K562 (cell line): ENCODE measurements around the gene DNAJC18. TPM values are rescaled to one million over a fixed set of nuclear protein-coding genes. Genes with fewer than 3 reads are reported as not detected.

Experiments used
- BACH1 ChIP-seq: fragments of 200-800 bp; sonication (Bioruptor generic); IDR thresholded peaks from 2 replicates; pipeline ENCODE4 v1.6.1; 2016; ENCODE audit warnings: missing genetic modification characterization, missing compliant biosample characterization
- CAMTA2 ChIP-seq: fragments of 250-450 bp; sonication (Bioruptor Pico); conservative IDR thresholded peaks from 2 replicates; pipeline ENCODE4 v1.5.1; 2022
- CSDE1 ChIP-seq, 2 experiments: fragments of 450-650 bp; IDR thresholded peaks; 2 replicates each; pipeline ENCODE4 v1.6.1; 2016; ENCODE audit warnings: mild to moderate bottlenecking in 1 of 2
- DPF2 ChIP-seq: fragments of 450-650 bp; IDR thresholded peaks from 2 replicates; pipeline ENCODE4 v1.6.1; 2016
- HMG20A ChIP-seq: fragments of 450-650 bp; formaldehyde crosslinking; conservative IDR thresholded peaks from 2 replicates; pipeline ENCODE4 v1.4.0; 2020; ENCODE audit warnings: mild to moderate bottlenecking, mixed read lengths
- POLR2H ChIP-seq: IDR thresholded peaks from 2 replicates; pipeline ENCODE4 v1.6.1; 2016; ENCODE audit warnings: missing genetic modification characterization, low read depth, mild to moderate bottlenecking, control low read depth, missing compliant biosample characterization, moderate library complexity
- SAFB ChIP-seq: fragments of 200-400 bp; formaldehyde crosslinking; IDR thresholded peaks from 2 replicates; pipeline ENCODE4 v1.6.1; 2017; ENCODE audit warnings: low read depth, low read length, borderline replicate concordance
- SMARCA5 ChIP-seq: fragments of 450-650 bp; IDR thresholded peaks from 2 replicates; pipeline ENCODE4 v1.6.1; 2016
- SP2 ChIP-seq: IDR thresholded peaks from 2 replicates; pipeline ENCODE4 v1.6.1; 2011; ENCODE audit warnings: mild to moderate bottlenecking, low read depth, low read length, moderate library complexity; ENCODE audit not compliant: poor library complexity, severe bottlenecking; ENCODE audit errors: extremely low read depth
- ZFP30 ChIP-seq: fragments of 250-450 bp; sonication (Bioruptor Pico); IDR thresholded peaks from 2 replicates; pipeline ENCODE4 v1.8.0; 2022; ENCODE audit warnings: moderate library complexity, mild to moderate bottlenecking, inconsistent platforms, borderline replicate concordance
- ZNF707 ChIP-seq: fragments of 250-450 bp; sonication (Bioruptor Pico); conservative IDR thresholded peaks from 2 replicates; pipeline ENCODE4 v1.8.0; 2022; ENCODE audit warnings: inconsistent platforms, mild to moderate bottlenecking, moderate library complexity
- polyA plus RNA-seq, 8 experiments: library from polyadenylated mRNA; depleted of rRNA in 4 of 8; stranded (reverse) in 5 of 8; unstranded in 3 of 8; fragments of >200 nt; fragmentation: Nextera tagmentation in 2 of 8; fragmentation: Illumina TruSeq in 1 of 8; extraction: Ambion mirVana in 2 of 8; extraction: Trizol in 1 of 8; gene quantifications; 2 replicates each; pipeline versions ENCODE4 v1.2.1 to v1.2.3, GENCODE V29; 2011 to 2014; ENCODE audit warnings: inconsistent platforms in 1 of 8, missing spikeins in 1 of 8
- total RNA-seq, 7 experiments: library from RNA; depleted of rRNA in 6 of 7; stranded (reverse); fragments of >200 nt in 6 of 7; fragmentation: Illumina TruSeq in 2 of 7; extraction: Trizol in 2 of 7; gene quantifications; 2 replicates each; pipeline versions ENCODE4 v1.2.1 to v1.2.3, GENCODE V29; 2011 to 2021; ENCODE audit warnings: low replicate concordance in 1 of 7
- TF ChIP-seq, protein P1 (sequence below), 2 experiments: fragments of 450-650 bp in 1 of 2; sonication (generic) in 1 of 2; formaldehyde crosslinking in 1 of 2; IDR thresholded peaks in 1 of 2; conservative IDR thresholded peaks in 1 of 2; 2 replicates each; pipeline versions ENCODE4 v1.6.1 to v1.8.1; 2016 to 2023; ENCODE audit warnings: mild to moderate bottlenecking in 2 of 2, moderate library complexity in 2 of 2, inconsistent platforms in 1 of 2, missing genetic modification reagents in 1 of 2
- TF ChIP-seq, protein P2 (sequence below): fragments of 250-450 bp; sonication (Bioruptor Pico); IDR thresholded peaks from 2 replicates; pipeline ENCODE4 v1.9.0; 2021; ENCODE audit warnings: mild to moderate bottlenecking, inconsistent platforms
- TF ChIP-seq, protein P3 (sequence below): sonication (generic); formaldehyde crosslinking; IDR thresholded peaks from 2 replicates; pipeline ENCODE4 v1.8.1; 2023; ENCODE audit warnings: mild to moderate bottlenecking, missing genetic modification reagents
- TF ChIP-seq, protein P4 (sequence below): fragments of 450-650 bp; IDR thresholded peaks from 2 replicates; pipeline ENCODE4 v1.7.1; 2018; ENCODE audit warnings: mild to moderate bottlenecking, low read depth; ENCODE audit not compliant: partially characterized antibody
- TF ChIP-seq, protein P5 (sequence below): fragments of 250-450 bp; sonication (Bioruptor Pico); IDR thresholded peaks from 2 replicates; pipeline ENCODE4 v1.5.0; 2020; ENCODE audit warnings: mild to moderate bottlenecking

Gene DNAJC18
- total and polyA plus RNA-seq, 9 of the 15 experiments (the other 6 are each of a cell fraction or from before 2014, with no cell fraction given): 1.5 to 13.3 (median 7.5) TPM

DNA sequence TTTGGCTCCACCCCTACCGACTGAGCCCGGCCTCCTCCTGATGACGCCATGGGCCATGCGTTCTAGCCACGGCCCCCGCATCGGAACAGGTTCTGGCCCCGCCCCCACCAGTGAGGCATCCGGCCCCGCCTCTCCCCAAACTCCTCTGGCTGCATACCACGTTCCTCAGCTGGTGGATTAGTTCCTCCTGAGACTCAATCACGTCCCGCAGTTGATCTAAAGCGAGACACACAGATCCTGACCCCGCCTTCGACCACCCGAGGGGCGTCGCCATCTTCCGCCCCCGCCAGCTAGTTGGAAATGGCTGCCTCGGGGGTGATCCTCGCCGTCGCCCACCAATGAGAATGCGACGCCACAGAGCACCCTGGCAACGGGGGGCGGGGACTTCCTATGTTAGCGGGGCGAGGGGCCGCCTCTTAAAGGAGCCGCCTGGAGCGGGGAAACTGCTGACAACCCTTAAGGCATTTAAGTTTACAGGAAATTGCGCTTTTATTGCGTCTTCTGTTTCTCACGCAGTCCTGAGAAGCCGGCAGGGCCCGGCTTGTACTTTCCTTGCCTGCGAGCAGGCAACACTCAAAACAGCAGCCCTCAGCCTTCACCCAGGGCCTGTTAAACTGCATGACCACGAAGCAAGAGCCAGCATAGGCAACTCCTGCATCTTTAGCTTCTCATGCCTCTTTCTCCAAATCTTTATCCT, 35.4 kb downstream of the DNAJC18 start, which contains the start of gene SPATA24 (continued):
- TF ChIP-seq, protein P1, sequence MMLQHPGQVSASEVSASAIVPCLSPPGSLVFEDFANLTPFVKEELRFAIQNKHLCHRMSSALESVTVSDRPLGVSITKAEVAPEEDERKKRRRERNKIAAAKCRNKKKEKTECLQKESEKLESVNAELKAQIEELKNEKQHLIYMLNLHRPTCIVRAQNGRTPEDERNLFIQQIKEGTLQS (IDR thresholded peaks at IDR 0.05): peak; percentile 90
- TF ChIP-seq, protein P1 (CRISPR knock-in tag; conservative IDR thresholded peaks at IDR 0.05): no peak
- TF ChIP-seq CSDE1 (IDR thresholded peaks at IDR 0.05) (peak in 1 of 2 experiments; percentile 75; a peak in 2 of 4 replicates), HMG20A (no peak), DPF2 (peak; percentile 63; the same call in 1 of the 2 replicates), POLR2H (tag) (peak; percentile 81), ZFP30 (CRISPR knock-in tag) (no peak), SAFB (no peak), ZNF707 (CRISPR knock-in tag) (no peak), SMARCA5 (no peak), CAMTA2 (CRISPR knock-in tag) (no peak), BACH1 (no peak), SP2 (no peak)
- TF ChIP-seq, protein P2, sequence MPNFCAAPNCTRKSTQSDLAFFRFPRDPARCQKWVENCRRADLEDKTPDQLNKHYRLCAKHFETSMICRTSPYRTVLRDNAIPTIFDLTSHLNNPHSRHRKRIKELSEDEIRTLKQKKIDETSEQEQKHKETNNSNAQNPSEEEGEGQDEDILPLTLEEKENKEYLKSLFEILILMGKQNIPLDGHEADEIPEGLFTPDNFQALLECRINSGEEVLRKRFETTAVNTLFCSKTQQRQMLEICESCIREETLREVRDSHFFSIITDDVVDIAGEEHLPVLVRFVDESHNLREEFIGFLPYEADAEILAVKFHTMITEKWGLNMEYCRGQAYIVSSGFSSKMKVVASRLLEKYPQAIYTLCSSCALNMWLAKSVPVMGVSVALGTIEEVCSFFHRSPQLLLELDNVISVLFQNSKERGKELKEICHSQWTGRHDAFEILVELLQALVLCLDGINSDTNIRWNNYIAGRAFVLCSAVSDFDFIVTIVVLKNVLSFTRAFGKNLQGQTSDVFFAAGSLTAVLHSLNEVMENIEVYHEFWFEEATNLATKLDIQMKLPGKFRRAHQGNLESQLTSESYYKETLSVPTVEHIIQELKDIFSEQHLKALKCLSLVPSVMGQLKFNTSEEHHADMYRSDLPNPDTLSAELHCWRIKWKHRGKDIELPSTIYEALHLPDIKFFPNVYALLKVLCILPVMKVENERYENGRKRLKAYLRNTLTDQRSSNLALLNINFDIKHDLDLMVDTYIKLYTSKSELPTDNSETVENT (CRISPR knock-in tag): no peak
- TF ChIP-seq, protein P3, sequence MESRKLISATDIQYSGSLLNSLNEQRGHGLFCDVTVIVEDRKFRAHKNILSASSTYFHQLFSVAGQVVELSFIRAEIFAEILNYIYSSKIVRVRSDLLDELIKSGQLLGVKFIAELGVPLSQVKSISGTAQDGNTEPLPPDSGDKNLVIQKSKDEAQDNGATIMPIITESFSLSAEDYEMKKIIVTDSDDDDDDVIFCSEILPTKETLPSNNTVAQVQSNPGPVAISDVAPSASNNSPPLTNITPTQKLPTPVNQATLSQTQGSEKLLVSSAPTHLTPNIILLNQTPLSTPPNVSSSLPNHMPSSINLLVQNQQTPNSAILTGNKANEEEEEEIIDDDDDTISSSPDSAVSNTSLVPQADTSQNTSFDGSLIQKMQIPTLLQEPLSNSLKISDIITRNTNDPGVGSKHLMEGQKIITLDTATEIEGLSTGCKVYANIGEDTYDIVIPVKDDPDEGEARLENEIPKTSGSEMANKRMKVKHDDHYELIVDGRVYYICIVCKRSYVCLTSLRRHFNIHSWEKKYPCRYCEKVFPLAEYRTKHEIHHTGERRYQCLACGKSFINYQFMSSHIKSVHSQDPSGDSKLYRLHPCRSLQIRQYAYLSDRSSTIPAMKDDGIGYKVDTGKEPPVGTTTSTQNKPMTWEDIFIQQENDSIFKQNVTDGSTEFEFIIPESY (CRISPR knock-in tag): peak; percentile 74; the same call in 1 of the 2 replicates
- TF ChIP-seq, protein P4, sequence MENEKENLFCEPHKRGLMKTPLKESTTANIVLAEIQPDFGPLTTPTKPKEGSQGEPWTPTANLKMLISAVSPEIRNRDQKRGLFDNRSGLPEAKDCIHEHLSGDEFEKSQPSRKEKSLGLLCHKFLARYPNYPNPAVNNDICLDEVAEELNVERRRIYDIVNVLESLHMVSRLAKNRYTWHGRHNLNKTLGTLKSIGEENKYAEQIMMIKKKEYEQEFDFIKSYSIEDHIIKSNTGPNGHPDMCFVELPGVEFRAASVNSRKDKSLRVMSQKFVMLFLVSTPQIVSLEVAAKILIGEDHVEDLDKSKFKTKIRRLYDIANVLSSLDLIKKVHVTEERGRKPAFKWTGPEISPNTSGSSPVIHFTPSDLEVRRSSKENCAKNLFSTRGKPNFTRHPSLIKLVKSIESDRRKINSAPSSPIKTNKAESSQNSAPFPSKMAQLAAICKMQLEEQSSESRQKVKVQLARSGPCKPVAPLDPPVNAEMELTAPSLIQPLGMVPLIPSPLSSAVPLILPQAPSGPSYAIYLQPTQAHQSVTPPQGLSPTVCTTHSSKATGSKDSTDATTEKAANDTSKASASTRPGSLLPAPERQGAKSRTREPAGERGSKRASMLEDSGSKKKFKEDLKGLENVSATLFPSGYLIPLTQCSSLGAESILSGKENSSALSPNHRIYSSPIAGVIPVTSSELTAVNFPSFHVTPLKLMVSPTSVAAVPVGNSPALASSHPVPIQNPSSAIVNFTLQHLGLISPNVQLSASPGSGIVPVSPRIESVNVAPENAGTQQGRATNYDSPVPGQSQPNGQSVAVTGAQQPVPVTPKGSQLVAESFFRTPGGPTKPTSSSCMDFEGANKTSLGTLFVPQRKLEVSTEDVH: peak; percentile 65
- TF ChIP-seq, protein P5, sequence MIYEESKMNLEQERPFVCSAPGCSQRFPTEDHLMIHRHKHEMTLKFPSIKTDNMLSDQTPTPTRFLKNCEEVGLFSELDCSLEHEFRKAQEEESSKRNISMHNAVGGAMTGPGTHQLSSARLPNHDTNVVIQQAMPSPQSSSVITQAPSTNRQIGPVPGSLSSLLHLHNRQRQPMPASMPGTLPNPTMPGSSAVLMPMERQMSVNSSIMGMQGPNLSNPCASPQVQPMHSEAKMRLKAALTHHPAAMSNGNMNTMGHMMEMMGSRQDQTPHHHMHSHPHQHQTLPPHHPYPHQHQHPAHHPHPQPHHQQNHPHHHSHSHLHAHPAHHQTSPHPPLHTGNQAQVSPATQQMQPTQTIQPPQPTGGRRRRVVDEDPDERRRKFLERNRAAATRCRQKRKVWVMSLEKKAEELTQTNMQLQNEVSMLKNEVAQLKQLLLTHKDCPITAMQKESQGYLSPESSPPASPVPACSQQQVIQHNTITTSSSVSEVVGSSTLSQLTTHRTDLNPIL (CRISPR knock-in tag): no peak
